Ectodermal cell (in vitro differentiated cells): ENCODE data around the gene CIROP.

Source experiments
- H3K27ac ChIP-seq: 2 replicates; pipeline ENCODE4 v1.7.0; 2013; ENCODE audit warnings: mild to moderate bottlenecking, low read depth, low read length; ENCODE audit not compliant: insufficient read depth, poor library complexity, severe bottlenecking
- H3K27me3 ChIP-seq: 2 replicates; pipeline ENCODE4 v1.7.0; 2013; ENCODE audit warnings: mild to moderate bottlenecking, low read length; ENCODE audit not compliant: insufficient read depth, control insufficient read depth, poor library complexity, severe bottlenecking
- H3K36me3 ChIP-seq: one replicate; pipeline ENCODE4 v1.7.0; 2013; ENCODE audit warnings: low read length; ENCODE audit not compliant: control insufficient read depth, insufficient read depth
- H3K4me1 ChIP-seq: one replicate; pipeline ENCODE4 v1.7.0; 2013; ENCODE audit warnings: low read length; ENCODE audit not compliant: control insufficient read depth, insufficient read depth
- H3K4me3 ChIP-seq: 2 replicates; pipeline ENCODE4 v1.7.0; 2013; ENCODE audit warnings: low read depth, low read length, control low read depth; ENCODE audit not compliant: insufficient read depth
- H3K9me3 ChIP-seq: 2 replicates; pipeline ENCODE4 v1.7.0; 2013; ENCODE audit warnings: mild to moderate bottlenecking, low read length, moderate library complexity; ENCODE audit not compliant: control insufficient read depth
- WGBS, 2 experiments: methylation state at CpG; one replicate each; pipeline ENCODE4 v1.1.7; 2013; ENCODE audit warnings: missing lambda C conversion rate in 2 of 2; 5-methylcytosine and 5-hydroxymethylcytosine counted together

The CIROP gene

DNA sequence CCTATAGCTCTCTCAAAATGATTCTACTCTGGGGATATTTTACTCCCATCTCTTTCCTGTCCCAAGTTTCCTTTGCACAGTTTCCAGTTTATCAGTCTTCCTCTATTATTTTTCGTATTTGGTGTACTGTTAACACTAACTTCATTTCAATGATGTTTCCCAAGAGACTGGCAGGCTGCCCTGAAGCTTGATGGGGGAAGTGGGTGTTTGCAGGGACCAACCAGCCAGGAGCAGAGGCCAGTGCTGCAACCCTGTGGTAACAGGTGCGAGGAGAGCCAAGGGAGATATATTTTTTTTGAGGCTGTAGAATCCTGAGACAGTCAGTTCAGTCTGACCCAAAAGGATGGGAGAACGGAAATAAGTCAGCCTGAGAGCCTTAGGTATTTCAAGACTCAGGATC lies 26.1 kb upstream of the CIROP start:
- H3K36me3 ChIP-seq = no peaks in the 10 kb centered on the region
- no peak overlapping the region for H3K4me3 ChIP-seq
- H3K4me1 ChIP-seq = no peaks in the 10 kb centered on the region
- no peaks in the 10 kb centered on the region for H3K9me3 ChIP-seq
- no peaks in the 10 kb centered on the region for H3K27me3 ChIP-seq
- WGBS, 2 experiments = 90 to 92% methylated on average over 3 of the region's 3 CpGs
- no peak overlapping the region for H3K27ac ChIP-seq

DNA sequence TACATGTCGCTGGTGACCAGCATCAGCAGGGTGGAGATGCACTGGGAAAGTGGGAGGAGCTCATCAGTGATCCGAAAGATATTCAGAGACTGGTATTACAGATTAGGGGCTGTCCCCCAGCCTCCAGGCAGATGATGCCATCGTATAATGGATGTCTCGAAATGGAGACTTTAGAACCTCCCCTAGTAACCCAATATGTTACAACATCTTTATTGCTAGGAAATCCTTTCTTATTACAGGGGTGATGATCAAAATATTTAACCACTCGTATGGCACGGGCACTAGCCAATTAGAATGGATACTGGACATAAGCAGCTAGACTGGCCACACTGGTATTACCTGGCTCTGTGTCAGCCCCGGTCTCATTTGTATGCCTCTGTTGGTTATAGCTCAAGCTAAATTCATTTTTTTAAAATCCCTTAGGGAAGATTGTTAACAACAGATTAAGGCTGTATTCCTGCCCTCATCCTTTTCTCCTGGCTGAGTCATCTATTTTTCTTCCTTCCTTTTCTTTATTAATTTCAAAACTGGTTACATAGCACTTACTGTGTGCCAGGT lies 25.0 kb upstream of the CIROP start:
- Histone ChIP-seq H3K4me1 (no peaks in the 10 kb centered on the region), H3K4me3 (no peak overlapping the region), H3K9me3 (no peaks in the 10 kb centered on the region), H3K27ac (no peak overlapping the region), H3K36me3 (no peaks in the 10 kb centered on the region), H3K27me3 (no peaks in the 10 kb centered on the region)
- 95% methylated on average over 7 of the region's 7 CpGs for WGBS, 2 experiments

DNA sequence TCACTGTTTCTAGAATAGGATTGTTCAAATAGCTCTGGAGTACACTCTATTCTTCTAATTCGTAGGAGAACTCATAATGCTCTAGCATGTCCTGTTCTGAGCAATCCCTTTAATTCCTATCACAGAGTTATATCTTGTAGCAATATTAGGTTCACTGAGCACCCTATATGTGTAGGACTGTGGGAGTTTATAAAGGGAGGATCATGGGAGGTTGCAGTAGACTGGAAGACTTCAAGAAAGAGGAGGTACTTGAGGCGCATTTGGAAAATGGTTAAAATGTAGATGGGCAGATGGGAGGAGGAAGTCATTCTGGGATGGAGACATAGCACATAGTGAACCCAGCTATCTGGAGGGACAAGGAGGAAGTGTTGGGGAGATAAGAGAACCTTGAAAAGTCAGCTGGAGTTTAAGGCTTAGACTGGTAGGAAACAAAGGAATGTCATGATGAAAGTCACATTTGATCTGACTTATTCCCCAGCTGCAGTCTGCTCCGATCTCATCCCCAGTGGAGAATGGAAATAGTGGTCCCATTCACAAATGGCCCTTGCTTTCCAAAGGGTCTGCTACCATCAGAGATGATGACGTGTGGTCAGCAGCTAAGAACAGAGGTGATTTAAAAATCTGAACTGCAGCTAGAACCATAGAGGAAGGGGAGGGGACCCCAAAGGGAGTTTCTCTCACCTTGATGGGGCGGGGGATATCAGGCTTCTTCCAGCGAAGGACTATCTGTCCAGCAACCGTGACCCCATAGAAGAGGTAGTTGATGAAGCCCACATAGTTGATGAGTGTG lies 24.4 kb upstream of the CIROP start:
- no peak overlapping the region for H3K4me3 ChIP-seq
- 93 to 96% methylated on average over 7 of the region's 7 CpGs for WGBS, 2 experiments

DNA sequence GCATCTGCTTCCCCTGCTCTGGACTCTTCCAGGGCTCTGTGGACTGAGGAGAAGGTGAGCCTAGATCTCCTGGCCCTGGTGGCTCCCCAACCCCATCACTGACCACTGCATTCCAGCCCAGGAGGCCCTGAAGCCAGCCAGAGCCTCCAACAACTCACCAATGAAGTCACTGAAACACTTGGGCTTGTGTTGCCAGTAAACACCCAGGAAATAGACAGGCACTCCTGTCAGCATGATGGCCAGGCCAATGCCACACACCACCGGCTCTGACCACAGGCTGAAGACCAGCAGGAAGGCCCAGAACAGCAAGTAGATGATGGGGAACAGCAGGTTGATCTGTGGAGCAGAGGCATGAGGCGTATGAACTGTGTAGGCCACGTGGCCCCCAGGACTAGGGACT lies 23.1 kb upstream of the CIROP start:
- H3K9me3 ChIP-seq = no peaks in the 10 kb centered on the region
- H3K4me1 ChIP-seq = peaks cover 5% of the 10 kb centered on the region
- H3K36me3 ChIP-seq = no peaks in the 10 kb centered on the region
- 96 to 98% methylated on average over 3 of the region's 3 CpGs for WGBS, 2 experiments
- no peaks in the 10 kb centered on the region for H3K27me3 ChIP-seq
- no peak overlapping the region for H3K4me3 ChIP-seq
- no peak overlapping the region for H3K27ac ChIP-seq

More for the DNA sequence above, 24.4 kb upstream of the CIROP start:
- Histone ChIP-seq H3K36me3 (no peaks in the 10 kb centered on the region), H3K27me3 (no peaks in the 10 kb centered on the region), H3K27ac (no peak overlapping the region), H3K9me3 (no peaks in the 10 kb centered on the region), H3K4me1 (no peaks in the 10 kb centered on the region)

DNA sequence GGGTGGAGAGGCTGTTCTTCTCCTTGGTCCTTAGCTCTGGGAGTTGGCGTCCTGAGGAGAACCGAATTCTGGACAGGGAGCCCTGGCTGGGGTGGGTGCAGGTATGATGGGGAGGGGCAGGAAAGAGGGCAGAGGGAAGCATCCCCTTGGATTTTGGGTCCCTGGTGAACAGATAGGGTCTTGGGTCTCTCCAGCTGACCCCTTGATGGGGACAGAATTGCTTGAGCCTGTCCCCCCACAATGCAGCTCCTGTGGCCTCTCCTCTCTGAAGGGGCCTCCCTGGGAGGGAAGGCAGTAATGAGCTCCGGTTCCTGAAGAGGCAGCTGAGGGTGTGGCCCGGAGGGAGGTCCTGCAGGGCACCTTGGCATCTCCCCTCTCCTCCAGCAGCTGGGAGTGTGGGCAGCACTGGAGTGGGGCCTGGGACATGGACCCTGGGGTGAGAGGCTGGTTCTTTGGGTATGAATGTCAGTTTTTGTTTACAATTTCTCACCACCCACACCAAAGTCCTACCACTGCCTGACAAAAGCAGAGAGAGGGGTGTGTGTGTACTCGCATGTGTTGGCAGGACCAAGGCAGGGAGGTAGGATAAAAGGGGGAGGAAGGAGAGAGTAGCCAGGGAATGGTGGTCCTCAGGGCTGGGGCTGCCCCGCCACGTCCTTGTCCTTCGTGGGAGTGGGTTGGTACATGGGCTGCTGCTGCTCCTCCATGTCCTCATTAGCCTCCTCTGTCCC lies 21.9 kb upstream of the CIROP start:
- Histone ChIP-seq H3K27ac (no peak overlapping the region), H3K36me3 (no peaks in the 10 kb centered on the region), H3K27me3 (no peaks in the 10 kb centered on the region), H3K9me3 (no peaks in the 10 kb centered on the region), H3K4me1 (peaks cover 7% of the 10 kb centered on the region), H3K4me3 (no peak overlapping the region)
- 90 to 96% methylated on average over 8 of the region's 8 CpGs for WGBS, 2 experiments

DNA sequence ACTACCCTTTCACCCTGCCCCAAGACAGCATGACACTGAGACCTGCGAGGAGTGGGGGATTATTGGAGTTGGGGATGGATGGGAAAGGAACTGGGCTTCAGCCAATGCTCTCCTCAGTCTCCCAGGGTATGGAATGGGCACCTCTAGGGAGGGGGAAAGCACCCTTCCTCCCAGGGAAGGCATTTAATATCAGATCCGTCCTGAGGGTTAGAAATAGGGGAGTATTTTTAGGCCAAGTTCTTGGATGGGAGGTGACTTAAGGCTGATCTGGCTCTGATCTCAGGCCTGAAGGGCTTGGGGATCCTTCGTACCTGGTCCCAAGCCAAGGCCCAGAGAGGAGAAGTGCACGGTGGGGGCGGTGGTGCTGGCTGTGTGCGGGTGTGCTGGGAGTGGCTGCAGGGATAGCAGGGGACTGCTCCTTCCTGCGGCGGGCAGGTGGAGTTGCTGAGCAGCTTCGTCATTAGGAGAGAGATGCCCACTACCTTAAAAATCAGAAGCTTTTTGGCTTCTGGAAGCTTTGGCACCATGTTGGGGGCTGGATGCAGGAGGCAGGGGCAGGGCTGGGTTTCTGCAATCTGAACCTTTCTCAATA lies 21.2 kb upstream of the CIROP start:
- H3K9me3 ChIP-seq = no peaks in the 10 kb centered on the region
- H3K27me3 ChIP-seq = no peaks in the 10 kb centered on the region
- H3K27ac ChIP-seq = no peak overlapping the region
- no peak overlapping the region for H3K4me3 ChIP-seq
- peaks cover 12% of the 10 kb centered on the region for H3K4me1 ChIP-seq
- 89 to 94% methylated on average over 9 of the region's 9 CpGs for WGBS, 2 experiments
- H3K36me3 ChIP-seq = no peaks in the 10 kb centered on the region

DNA sequence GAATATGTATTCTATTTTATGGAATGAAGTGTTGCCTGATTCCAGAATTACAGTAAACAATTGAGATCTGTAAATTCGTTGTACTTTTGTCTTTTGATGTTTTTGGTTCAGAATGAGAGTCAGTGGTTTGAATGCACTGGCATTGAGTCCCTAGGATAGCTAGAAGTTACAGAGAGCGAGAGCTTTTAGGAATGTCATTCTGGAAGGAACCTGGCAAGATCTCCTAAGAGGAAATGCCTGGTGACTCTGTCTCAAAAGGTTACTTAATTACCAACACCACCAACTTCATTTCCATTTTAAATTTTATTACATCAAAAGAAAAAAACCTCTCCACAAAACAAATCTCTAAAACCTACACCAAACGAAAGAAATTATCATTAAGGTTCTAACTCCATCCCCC lies 20.2 kb upstream of the CIROP start:
- Histone ChIP-seq H3K4me1 (peaks cover 12% of the 10 kb centered on the region), H3K4me3 (no peak overlapping the region), H3K9me3 (no peaks in the 10 kb centered on the region), H3K27me3 (no peaks in the 10 kb centered on the region), H3K36me3 (no peaks in the 10 kb centered on the region), H3K27ac (no peak overlapping the region)
- whole genome bisulfite sequencing, 2 experiments = 82 to 93% methylated on average over 3 of the region's 3 CpGs

DNA sequence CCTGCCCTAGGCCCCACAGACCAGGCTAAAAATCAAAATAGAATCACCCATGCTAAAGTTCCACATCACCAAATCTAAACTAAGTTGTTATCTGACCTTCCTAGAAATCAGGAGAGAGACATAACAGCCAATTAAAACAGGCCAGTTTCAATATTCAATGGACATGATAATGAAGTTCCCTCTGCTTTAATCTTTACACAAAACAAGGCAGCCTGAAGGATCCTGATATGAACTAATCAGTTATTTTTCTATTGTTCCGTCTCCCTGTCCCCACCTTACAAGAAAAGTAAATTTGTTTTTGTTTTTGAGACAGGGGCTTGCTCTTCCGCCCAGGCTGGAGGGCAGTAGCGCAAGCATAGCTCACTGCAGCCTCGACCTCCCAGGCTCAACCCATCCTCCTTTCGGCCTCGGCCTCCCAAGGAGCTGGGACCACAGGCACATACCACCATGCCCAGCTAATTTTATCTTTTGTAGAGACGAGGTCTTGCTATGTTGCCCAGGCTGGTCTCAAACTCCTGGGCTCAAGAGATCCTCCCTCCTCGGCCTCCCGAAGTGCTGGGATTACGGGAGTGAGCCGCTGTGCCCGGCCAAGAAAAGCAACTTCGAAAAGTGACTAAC lies 19.7 kb upstream of the CIROP start:
- Histone ChIP-seq H3K4me1 (peaks cover 16% of the 10 kb centered on the region), H3K9me3 (no peaks in the 10 kb centered on the region), H3K36me3 (no peaks in the 10 kb centered on the region), H3K27me3 (no peaks in the 10 kb centered on the region), H3K27ac (no peak overlapping the region), H3K4me3 (no peak overlapping the region)
- 91 to 93% methylated on average over 13 of the region's 13 CpGs for WGBS, 2 experiments

- Histone ChIP-seq H3K36me3 (no peaks in the 10 kb centered on the region), H3K9me3 (no peaks in the 10 kb centered on the region), H3K4me1 (peaks cover 16% of the 10 kb centered on the region), H3K4me3 (no peak overlapping the region), H3K27me3 (no peaks in the 10 kb centered on the region), H3K27ac (no peak overlapping the region)
- 85 to 89% methylated on average over 8 of the region's 8 CpGs for WGBS, 2 experiments
Measured at GRCh38 chr14:23123419-23123818, 18.6 kb upstream of the CIROP start.

- no peaks in the 10 kb centered on the region for H3K36me3 ChIP-seq
- no peaks in the 10 kb centered on the region for H3K9me3 ChIP-seq
- 86 to 89% methylated on average over 6 of the region's 6 CpGs for WGBS, 2 experiments
- H3K4me1 ChIP-seq = peaks cover 16% of the 10 kb centered on the region
- no peak overlapping the region for H3K4me3 ChIP-seq
- H3K27me3 ChIP-seq = no peaks in the 10 kb centered on the region
- peak overlapping the region; percentile 16 for H3K27ac ChIP-seq
Measured at GRCh38 chr14:23122086-23122485, 17.3 kb upstream of the CIROP start.
